Measurements from ENCODE around the gene GRIN2A. TPM values are rescaled to one million over a fixed set of nuclear protein-coding genes. Genes with fewer than 3 reads are reported as not detected.
A peak's percentile ranks its signal among the peaks of the same experiment; 100 is the strongest.
"Not testable (repeated sequence)": the region's sequence is repeated elsewhere in the genome, so short reads cannot be mapped to it uniquely, and the experiment has no call there.

GRIN2A gene
- total RNA-seq, 1 experiment from 2014 or later = not detected

DNA sequence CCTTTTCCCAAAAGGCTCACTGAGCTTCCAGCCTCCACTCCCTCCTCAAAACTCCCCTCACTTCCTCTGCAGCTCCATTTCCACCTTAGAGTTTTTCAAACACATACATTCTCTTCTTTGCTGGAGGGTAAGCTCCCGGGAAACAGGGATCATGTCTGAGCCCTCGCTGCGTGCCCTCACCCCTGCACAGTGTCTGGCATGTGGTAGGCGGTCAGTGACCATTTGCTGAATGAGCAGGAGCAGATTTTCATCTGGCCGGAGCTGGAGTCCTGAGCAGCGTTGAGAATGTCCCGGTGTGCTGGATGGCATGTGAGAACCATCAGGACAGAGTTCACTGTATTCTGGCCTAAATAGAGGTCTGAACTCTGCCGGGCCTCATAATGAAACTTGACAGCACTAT lies 274.5 kb downstream of the GRIN2A start:
- in situ Hi-C loops (cut with HindIII; ENCODE audit: low sequenced_read_pairs) = no loop called here
- DNase-seq (ENCODE audit: low spot score) = no peak

DNA sequence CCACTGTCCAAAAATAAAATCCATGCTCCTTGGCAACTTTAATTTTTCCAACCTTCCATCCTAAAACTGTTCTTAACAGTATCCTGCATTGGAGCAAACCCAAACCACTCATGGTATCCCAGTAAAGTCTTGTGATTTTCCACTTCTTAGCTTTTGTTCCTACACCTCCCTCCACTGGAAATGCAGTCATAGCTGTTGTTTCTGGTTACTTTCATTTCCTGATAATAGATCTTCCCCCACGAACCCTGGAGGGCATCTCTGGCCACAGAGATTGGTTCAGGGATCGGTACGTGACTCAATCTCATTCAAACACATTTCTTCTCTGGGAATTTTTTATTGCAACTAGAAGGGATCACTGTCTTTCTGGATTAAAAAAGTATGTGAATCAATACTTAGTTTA lies 276.0 kb downstream of the GRIN2A start:
- no peak for DNase-seq (ENCODE audit: low spot score)
- in situ Hi-C loops (cut with HindIII; ENCODE audit: low sequenced_read_pairs) = no loop called here

DNA sequence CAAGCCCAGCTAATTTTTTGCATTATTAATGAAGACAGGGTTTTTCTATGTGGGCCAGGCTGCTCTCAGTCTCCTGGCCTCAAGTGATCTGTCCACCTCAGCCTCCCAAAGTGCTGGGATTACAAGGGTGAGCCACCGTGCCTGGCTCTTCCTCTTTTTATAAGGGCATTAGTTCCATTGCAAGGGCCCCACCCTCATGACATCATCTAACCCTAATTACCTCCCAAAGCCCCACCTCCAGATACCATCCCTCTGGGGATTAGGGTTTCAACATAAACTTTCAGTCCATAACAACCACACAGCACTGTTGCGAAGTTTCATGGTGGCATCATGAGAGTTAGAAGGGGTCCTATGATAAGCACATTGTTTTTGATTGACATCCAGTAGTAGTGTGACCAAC lies 277.7 kb downstream of the GRIN2A start:
- no peak for DNase-seq (ENCODE audit: low spot score)
- in situ Hi-C loops (cut with HindIII; ENCODE audit: low sequenced_read_pairs) = no loop called here

DNA sequence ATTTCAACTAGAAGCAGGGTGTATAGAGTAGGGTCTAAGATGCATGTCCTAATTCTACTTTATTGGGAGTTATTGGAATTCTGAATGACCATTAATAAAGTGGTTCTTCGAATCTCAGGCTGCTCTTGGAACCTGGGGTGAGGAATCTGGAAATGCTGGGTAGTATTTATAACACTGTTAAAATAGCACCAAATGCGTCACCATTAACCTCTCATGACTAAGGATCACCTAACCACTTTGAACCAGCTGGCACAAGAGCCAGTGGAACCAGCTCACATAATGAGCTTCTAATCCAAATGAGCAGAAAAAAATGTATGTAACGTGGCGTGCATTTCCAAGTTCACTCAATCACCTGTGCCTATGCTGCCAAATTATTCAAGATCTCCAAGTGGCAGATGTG lies 281.7 kb downstream of the GRIN2A start:
- in situ Hi-C loops (cut with HindIII; ENCODE audit: low sequenced_read_pairs) = no loop called here
- DNase-seq (ENCODE audit: low spot score) = no peak

DNA sequence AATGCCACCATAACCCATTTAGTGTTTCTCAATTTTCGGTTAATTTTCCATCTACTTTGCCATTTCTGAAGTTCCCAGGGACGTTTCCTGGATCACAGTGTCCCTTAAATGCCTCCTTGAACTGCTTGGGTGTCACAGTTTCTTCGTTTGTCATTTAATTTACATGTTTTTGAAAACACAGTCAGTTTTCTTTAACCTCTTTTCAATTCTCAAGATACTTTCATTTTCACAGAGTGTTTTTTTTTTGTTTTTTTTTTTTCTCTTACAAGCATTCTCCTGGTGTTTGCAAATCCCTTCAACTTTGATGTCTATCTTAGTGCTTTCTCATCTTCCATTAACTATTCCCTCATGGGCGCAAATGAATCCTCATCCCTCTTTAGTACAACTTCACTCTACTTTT lies 283.7 kb downstream of the GRIN2A start:
- DNase-seq (ENCODE audit: low spot score) = no peak
- in situ Hi-C loops (cut with HindIII; ENCODE audit: low sequenced_read_pairs) = no loop called here

DNA sequence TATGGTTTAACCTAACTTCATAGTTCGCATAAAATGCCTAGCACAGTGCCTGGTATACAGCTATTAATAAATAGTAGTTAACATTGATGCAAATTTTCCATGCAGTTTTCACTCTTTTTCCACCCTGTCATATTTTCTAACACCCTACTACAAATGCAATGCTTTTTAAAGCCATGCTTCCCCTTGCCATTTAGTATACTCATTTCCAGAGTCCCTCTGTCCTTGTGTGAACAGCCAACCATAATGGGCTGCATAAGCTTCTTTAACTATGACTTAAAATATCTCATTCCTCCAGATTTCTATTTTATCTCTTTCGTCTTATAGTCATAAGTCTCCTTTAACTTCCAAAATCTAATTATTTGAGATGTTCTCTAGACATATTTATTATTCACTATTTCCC lies 284.1 kb downstream of the GRIN2A start:
- in situ Hi-C loops (cut with HindIII; ENCODE audit: low sequenced_read_pairs) = no loop called here

DNA sequence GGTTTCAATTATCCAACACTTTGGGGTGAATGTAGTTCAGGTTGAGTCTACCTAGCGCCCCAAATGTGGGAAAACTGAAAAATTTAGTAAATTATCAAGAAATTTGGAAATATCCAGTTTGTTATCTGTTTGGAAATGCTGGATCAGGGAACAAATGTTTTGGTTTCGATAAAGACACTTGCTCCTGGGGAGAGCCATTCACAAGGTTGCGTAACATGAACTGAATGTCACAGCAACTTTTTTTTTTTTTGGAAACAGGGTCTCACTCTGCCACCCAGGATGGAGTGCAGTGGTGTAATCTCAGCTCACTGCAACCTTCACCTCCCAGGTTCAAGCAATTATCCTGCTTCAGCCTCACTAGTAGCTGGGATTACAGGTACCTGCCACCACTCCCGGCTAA lies 286.4 kb downstream of the GRIN2A start:
- in situ Hi-C loops (cut with HindIII; ENCODE audit: low sequenced_read_pairs) = no loop called here
- no peak for DNase-seq (ENCODE audit: low spot score)

More for the DNA sequence above, 284.1 kb downstream of the GRIN2A start:
- no peak for DNase-seq (ENCODE audit: low spot score)

DNA sequence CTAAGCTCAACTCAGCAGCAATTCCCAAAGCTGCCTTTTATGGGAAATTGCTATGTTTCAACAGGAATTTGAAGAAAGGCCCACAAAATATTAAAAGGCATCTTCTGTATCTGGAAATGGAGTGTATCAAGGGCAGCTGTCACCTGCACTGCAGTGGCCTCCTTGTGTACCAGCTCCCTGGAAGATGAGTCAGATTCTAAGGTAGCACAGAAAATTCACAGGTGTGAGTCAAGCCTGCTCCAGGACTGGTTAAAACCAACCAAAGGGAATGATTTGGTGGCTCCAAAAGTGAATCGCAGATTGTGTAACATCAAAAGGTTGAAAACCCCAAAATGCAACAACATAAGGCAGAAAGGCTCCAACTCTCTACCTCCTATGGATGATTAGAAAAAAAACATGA lies 296.4 kb downstream of the GRIN2A start:
- DNase-seq (ENCODE audit: low spot score) = no peak
- in situ Hi-C loops (cut with HindIII; ENCODE audit: low sequenced_read_pairs) = no loop called here

DNA sequence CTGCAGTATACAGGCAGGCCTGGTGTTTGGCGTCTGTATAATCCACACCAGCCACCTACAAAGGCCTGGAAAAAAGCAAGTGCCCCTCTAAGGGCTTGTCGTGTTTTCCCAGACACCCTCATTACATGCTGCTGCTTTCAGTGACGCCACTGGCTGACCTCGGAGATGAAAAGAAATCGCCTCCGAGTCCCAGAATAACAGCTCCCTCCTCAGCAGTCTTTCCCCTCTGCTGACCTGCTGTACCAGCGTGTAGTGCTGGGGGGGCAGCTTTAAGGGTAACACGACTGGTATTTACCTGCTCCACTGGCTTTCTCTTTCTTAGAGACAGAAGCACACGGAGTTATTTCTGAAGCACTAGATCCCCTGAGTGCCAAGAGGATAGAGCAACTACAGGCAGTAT lies 296.8 kb downstream of the GRIN2A start:
- in situ Hi-C loops (cut with HindIII; ENCODE audit: low sequenced_read_pairs) = no loop called here
- DNase-seq (ENCODE audit: low spot score) = peak; percentile 51

DNA sequence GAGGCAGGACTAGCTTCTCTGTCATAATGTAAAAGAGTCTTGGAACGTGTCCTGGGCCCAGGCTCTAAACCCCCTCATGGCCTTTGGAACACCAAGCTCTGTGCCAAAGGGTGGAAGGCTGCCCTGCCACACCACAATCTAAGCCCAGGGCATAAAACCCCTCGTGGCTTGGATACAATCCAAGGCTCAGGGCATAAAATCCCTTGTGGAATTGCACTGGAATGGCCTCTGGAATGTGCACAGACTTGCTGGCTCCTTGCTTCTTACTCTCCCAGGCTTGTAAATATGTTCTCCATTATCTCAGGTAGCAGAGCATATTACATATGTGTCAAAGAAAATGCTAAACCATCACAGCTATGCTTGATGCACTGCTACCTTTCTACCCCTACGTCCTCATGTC lies 306.2 kb downstream of the GRIN2A start:
- in situ Hi-C loops (cut with HindIII; ENCODE audit: low sequenced_read_pairs) = not testable (repeated sequence)

DNA sequence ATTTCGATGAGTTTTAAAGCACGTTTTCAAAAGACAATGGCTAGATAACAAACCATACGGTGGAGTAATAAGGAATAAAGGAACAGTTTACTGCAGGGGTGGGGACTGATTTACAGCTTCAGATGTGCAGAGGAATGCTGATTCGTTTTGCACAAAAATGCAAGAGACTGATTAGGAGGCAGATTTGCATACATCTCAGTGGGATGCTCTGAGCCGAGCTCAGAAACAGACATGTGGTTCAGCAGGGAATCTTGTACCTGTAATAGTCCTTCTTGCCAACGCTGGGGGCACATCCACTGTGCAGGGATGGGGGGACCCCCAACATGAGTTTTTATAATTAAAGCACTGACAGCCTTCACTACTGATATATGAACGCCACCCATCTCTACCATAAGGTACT lies 308.0 kb downstream of the GRIN2A start:
- DNase-seq (ENCODE audit: low spot score) = peak; percentile 58
- in situ Hi-C loops (cut with HindIII; ENCODE audit: low sequenced_read_pairs) = no loop called here

More for the DNA sequence above, 306.2 kb downstream of the GRIN2A start:
- DNase-seq (ENCODE audit: low spot score) = not testable (repeated sequence)

DNA sequence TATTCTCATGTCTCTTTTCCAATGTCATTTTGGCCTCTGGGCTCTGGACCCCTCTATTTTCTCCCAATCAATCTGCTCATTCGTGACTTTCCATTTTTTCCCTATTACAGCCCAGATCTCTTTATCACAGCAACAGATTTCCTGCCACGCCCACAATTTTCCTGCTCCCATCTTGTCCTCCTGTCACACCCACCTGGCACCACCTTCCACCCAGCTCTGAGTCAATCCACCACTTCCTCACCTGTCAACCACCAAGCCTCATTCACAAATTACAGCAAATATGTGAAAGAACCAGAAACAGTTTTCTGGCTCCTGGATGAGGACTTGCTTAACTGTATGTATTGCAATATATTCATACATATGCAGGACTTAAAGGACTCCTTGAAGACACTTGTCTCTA lies 311.3 kb downstream of the GRIN2A start:
- in situ Hi-C loops (cut with HindIII; ENCODE audit: low sequenced_read_pairs) = no loop called here

DNA sequence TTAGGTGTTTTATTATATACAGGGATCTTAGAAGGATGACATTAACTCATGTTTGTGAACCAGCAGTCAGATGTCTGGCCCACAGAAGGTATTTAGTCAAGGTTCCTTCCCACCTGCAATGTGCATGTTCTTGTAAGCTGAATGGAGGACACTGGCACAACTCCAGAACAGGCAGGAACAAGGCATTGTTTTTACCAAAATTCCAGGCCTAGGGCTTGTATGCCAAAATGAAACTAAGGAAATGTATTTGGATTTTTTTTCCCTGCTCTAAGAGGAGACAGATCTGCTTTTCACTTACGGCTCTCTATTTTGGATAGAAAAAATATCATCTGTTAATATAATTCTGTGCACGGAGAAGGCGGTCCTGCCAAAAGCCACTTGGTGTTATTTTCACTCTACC lies 312.5 kb downstream of the GRIN2A start:
- in situ Hi-C loops (cut with HindIII; ENCODE audit: low sequenced_read_pairs) = no loop called here
- DNase-seq (ENCODE audit: low spot score) = peak; percentile 59

More for the DNA sequence above, 311.3 kb downstream of the GRIN2A start:
- no peak for DNase-seq (ENCODE audit: low spot score)

DNA sequence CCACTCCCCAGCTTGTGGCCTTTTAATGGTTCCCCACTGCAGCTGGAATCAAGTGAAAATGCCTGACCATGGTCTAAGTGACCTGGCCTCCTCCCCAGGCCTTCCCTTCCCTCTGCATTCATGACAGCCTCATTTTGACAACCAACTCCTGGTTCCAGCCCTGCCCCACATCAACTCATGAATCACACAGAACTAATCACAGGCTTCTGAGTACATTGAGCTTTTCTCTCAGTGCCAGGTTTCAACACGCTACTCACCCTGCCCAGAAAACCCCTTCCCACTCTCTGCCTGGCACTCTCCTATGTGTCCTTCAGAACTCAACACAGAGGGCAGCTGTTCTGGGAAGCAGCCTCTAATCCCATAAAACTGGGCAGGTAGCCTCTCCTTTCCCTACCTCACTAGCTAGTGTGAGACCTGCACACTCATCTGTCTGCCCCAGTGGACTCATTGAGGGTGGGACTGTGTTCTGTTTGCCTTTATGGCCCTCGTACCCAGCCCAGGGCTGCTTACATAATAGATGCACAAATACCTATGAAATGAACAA lies 313.6 kb downstream of the GRIN2A start:
- DNase-seq (ENCODE audit: low spot score) = no peak
- in situ Hi-C loops (cut with HindIII; ENCODE audit: low sequenced_read_pairs) = no loop called here

DNA sequence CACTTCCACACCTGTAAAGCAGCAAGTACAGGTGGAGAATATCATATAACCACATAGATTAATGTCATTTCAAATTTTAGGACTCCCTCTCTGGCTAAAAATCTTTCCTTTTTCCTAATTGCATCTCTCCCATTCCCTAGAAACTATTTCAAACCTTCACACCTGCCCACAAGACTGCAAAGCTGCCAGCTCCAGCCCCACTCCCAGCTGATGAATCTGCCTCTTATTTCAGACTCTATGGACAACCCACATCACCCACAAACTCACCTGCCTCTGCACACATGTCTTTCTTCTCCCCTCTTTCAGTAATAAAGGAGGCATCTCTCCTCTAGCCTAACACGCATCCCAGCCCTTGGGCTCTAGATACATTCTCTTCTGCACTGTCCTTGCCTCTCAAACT lies 315.1 kb downstream of the GRIN2A start:
- in situ Hi-C loops (cut with HindIII; ENCODE audit: low sequenced_read_pairs) = no loop called here
- DNase-seq (ENCODE audit: low spot score) = no peak

DNA sequence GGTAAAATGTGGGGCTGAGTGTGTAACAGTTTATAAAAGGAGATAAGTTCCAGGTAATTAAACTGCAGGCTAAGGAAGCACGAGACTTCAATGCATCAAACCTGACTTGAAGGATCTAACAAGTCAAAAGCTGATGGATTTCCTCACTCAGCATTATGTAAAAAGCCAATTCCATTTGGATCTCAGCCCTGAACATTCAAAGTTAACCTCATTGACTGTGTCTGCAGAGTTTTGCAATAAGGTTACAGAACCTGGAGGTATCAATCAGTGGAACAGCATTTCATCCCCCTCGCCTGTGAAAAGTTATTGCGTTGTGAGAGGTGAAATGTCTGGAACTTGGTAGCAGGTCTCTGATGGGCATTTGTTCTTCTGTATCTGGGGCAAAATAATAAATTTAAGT lies 317.8 kb downstream of the GRIN2A start:
- in situ Hi-C loops (cut with HindIII; ENCODE audit: low sequenced_read_pairs) = no loop called here
- no peak for DNase-seq (ENCODE audit: low spot score)

DNA sequence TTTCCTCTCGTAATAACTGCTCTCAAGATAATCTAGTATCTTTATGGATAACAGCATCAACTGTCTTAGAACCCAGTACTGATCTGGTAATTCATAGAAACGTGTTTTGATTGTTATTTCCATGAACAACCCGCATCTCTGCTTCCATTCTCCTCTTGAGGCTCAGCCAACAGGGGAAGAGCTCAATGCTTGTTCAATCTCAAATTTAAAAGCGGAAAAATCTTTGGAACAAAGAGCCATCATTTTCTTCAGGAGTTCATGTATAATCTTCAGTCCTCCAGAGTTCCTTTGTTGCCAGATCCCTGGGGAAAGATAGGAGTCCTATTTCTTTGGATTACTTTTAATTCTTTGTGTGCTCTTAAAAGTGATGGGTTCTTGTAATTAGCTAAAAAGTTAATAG lies 319.9 kb downstream of the GRIN2A start:
- in situ Hi-C loops (cut with HindIII; ENCODE audit: low sequenced_read_pairs) = no loop called here
- no peak for DNase-seq (ENCODE audit: low spot score)

DNA sequence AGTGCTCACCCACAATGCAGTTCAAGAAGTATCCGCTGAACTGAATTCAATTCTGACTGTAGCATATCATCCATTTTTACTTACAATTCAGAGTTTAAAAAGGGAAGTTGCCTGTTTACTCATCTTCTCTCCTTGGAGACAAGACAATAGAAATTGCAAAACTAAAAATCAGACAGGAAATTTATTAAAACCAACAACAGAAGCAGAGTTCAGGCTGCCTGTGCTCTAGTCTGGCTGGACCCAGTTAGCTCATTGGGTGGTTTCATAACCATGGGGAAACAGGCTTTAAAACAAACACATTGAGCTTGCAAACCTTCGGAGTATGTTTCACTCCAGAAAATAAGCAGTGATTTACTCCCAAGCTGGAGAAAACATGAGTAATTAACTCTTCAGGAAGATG lies 321.4 kb downstream of the GRIN2A start:
- DNase-seq (ENCODE audit: low spot score) = no peak
- in situ Hi-C loops (cut with HindIII; ENCODE audit: low sequenced_read_pairs) = no loop called here

DNA sequence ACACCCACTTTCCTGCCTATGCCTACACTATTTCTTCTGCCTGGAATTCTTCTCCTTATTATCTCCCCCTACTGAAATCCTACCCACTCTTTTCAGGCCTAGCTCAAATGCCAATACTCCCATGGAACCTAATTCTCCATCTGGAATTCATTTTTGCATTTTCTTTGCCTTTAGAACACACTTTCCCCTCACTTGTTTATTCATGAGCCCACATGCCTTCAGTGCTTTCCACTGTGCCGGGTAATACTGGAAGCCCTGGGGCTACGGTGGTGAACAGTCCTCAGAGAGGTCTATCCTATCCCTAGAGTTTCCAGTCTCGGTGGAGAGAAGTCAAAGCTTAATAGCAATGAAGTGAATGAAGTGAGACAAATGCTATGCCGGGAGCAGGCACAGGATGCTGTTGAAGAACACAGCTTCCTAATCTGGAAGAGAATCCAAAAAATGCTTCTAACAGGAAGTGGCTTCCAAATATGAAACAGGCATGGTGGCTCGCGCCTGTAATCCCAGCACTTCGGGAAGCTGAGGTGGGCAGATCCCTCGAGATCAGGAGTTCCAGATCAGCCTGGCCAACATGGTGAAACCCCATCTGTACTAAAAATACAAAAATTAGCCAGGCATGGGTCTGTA lies 322.4 kb downstream of the GRIN2A start:
- in situ Hi-C loops (cut with HindIII; ENCODE audit: low sequenced_read_pairs) = no loop called here
- DNase-seq (ENCODE audit: low spot score) = no peak

DNA sequence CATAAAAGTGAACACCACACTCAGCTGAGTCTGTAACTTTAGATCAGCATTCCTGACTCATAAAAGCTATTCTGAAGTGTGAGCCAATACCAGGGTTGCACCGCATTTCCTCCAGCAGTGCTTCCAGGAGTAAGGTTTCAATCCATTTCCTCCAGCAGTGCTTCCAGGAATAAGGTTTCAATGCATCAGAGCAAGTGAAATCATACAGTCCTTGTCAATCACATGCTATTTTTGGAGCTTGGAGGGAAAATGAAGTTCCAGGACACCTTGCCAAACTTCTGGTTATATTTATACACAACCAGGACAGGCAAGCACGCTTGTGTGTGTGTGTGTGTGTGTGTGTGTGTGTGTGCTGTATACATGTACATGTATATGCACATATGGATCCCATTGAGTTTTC lies 327.6 kb downstream of the GRIN2A start:
- no peak for DNase-seq (ENCODE audit: low spot score)
- in situ Hi-C loops (cut with HindIII; ENCODE audit: low sequenced_read_pairs) = no loop called here

DNA sequence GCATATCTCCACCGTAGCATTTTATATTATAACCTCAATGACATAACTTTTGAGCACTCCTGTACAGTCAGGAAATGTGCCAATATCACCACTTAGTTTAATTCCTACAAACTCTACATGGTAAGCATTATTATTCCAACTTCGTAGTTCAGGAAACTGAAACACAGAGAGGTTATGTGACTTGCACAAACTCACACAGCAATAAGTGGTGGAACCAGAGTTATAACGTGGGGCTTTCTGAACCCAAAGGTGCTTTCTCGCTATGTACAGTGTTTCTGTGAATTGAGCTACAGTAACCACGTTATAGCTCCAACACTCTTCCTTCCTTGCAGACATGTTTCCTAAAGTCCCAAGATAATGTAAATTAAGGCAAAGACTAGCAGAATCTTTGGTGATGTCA lies 330.2 kb downstream of the GRIN2A start:
- in situ Hi-C loops (cut with HindIII; ENCODE audit: low sequenced_read_pairs) = no loop called here
- DNase-seq (ENCODE audit: low spot score) = no peak
